ENCODE data around the gene PEX11B. TPM values are rescaled to one million over a fixed set of nuclear protein-coding genes. Genes with fewer than 3 reads are reported as not detected.

PEX11B gene
- total RNA-seq, 1 donor from 2014 or later: 32.2 TPM

DNA sequence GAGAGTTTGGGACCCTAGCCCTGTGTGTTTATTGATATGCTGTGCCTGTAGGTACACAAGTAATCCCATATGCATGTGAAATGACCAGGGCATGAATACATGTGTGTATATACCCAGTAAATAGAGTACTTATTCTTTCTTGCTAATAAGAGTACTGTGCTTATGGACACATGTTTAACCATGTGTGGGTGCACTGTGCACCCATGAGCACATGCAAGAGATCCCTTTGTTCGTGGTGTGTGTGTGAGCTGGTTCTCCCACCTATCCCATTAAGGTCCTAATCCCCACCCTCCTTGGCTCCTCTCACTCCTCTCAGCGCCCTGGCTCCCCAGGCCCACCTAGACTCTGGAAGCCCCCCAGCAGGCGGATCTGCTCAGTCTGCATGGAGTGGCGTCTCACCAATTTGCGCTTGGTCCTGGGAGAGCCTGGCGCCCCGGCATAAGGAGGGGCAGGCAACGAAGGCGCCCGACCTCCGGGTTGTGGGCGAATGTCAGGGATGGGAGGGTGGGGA, 41.5 kb upstream of the PEX11B start:
- no peak for TF ChIP-seq CTCF (conservative IDR thresholded peaks at IDR 0.05)
- H3K27ac Mint-ChIP-seq: no peak overlapping the region
- peaks cover 82% of the 10 kb centered on the region for H3K27me3 Mint-ChIP-seq
- no peaks in the 10 kb centered on the region for H3K9me3 Mint-ChIP-seq
- DNase-seq (ENCODE audit: extremely low spot score, unreplicated experiment): no peak
- peaks cover 46% of the 10 kb centered on the region for H3K4me1 Mint-ChIP-seq (ENCODE audit: unreplicated experiment)
- H3K4me3 Mint-ChIP-seq: peak overlapping the region; percentile 92
- no peaks in the 10 kb centered on the region for H3K36me3 Mint-ChIP-seq

- no peak for DNase-seq (ENCODE audit: extremely low spot score, unreplicated experiment)
- Mint-ChIP-seq H3K4me1 (ENCODE audit: unreplicated experiment) (peaks cover 48% of the 10 kb centered on the region), H3K36me3 (no peaks in the 10 kb centered on the region), H3K27me3 (peaks cover 86% of the 10 kb centered on the region), H3K27ac (no peak overlapping the region), H3K9me3 (no peaks in the 10 kb centered on the region), H3K4me3 (peak overlapping the region; percentile 92)
- no peak for TF ChIP-seq CTCF (conservative IDR thresholded peaks at IDR 0.05)
These were observed 40.8 kb upstream of the PEX11B start for GRCh38 chr1:145959333-145959732.

- Mint-ChIP-seq H3K36me3 (no peaks in the 10 kb centered on the region), H3K27ac (no peak overlapping the region), H3K4me3 (peak overlapping the region; percentile 92), H3K4me1 (ENCODE audit: unreplicated experiment) (peaks cover 46% of the 10 kb centered on the region), H3K9me3 (no peaks in the 10 kb centered on the region), H3K27me3 (peaks cover 84% of the 10 kb centered on the region)
- TF ChIP-seq CTCF (conservative IDR thresholded peaks at IDR 0.05): no peak
- no peak for DNase-seq (ENCODE audit: extremely low spot score, unreplicated experiment)
These were observed 40.2 kb upstream of the PEX11B start for GRCh38 chr1:145958734-145959133.

GRCh38 chr1:145957443-145958319, 39.2 kb upstream of the PEX11B start, which contains the start of gene LIX1L:
Gene LIX1L, minus strand, starts transcription at chr1:145958017. Its CDS starts 90 bp downstream, at chr1:145957927.
- peak within 1 kb of the TSS; percentile 92 for H3K4me3 Mint-ChIP-seq
- H3K9me3 Mint-ChIP-seq: no peaks in the 10 kb centered on the region
- DNase-seq (ENCODE audit: extremely low spot score, unreplicated experiment): peak; percentile 91
- no peaks in the 10 kb centered on the region for H3K36me3 Mint-ChIP-seq
- peak within 1 kb of the TSS; percentile 68 for H3K27ac Mint-ChIP-seq
- H3K4me1 Mint-ChIP-seq (ENCODE audit: unreplicated experiment): peaks cover 38% of the 10 kb centered on the region
- H3K27me3 Mint-ChIP-seq: peaks cover 82% of the 10 kb centered on the region
- no peak for TF ChIP-seq CTCF (conservative IDR thresholded peaks at IDR 0.05)

DNA sequence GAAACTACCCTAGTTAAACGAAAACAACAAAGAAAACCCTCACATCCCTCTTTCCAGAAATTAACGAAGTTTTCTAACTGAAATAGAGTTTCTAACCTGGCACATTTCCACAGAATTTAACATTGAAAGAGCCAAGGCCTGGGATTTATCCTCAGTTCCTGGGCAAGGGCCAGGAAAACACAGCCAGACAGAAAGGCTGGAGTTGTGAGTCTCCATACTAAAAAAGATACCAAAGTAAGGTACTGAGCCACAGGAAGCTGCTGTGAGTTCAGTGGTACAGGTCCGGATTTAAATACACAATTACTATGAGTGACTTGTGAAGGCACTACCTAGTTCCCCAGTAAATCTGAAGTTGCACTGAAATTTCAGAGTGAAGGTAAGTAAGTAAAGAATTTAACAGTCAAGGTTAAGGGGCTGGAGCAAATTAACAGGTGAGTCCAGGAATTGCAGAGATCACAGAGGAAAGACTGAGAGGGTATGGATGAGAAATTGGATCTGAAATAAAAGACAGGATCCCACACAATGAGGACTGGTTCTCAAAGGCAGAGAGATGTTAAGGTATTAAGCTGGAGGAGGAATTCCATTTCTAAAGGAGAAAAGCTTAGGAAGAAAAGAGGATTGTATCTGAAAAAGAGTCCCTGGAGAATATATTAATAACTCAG, 38.4 kb upstream of the PEX11B start:
- no peak for TF ChIP-seq CTCF (conservative IDR thresholded peaks at IDR 0.05)
- H3K4me1 Mint-ChIP-seq (ENCODE audit: unreplicated experiment): peaks cover 33% of the 10 kb centered on the region
- no peak for DNase-seq (ENCODE audit: extremely low spot score, unreplicated experiment)
- H3K27me3 Mint-ChIP-seq: peaks cover 76% of the 10 kb centered on the region
- H3K9me3 Mint-ChIP-seq: no peaks in the 10 kb centered on the region
- peak overlapping the region; percentile 86 for H3K4me3 Mint-ChIP-seq
- H3K27ac Mint-ChIP-seq: no peak overlapping the region
- H3K36me3 Mint-ChIP-seq: no peaks in the 10 kb centered on the region
